ENCODE data around the gene SSBP2. TPM values are rescaled to one million over a fixed set of nuclear protein-coding genes. Genes with fewer than 3 reads are reported as not detected.

Gene SSBP2
- total RNA-seq, 2 experiments from 2014 or later = 14.5 to 14.7 TPM

DNA sequence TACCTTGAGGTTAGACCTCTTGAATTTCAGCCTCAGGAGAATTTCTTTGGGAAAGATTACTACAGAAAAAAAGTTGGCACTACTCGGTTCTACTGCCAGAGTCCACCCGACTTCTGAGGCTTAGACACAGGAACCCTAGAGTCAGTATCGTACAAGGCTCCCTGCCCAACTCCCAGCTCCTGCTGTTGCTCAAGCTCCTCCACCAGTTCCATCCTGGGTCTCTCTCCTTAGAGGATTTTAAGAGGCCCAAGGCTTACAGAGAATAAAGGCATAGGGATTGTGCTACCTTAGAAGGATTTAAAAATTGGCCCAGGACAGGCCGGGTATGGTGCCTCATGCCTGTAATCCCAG is 29.0 kb upstream of the SSBP2 start:
- Mint-ChIP-seq H3K27ac (peak overlapping the region; percentile 83), H3K36me3 (ENCODE audit: low read depth) (no peaks in the 10 kb centered on the region), H3K27me3 (ENCODE audit: low read depth) (no peaks in the 10 kb centered on the region), H3K4me1 (ENCODE audit: low read depth) (peaks cover 16% of the 10 kb centered on the region), H3K9me3 (no peaks in the 10 kb centered on the region), H3K4me3 (peak overlapping the region; percentile 73)
- DNase-seq = no peak
- CTCF ChIA-PET = interaction anchor here (0.7 to 1.3 kb wide), 5 partner anchors 15 to 72 kb away, joined by 3 to 4 read pairs (median 3); no protein-coding TSS in a partner anchor
- intact Hi-C loops (cut with micrococcal nuclease) = loop anchor here (1.0 to 2.0 kb wide), 4 partner anchors 29 to 385 kb away; partner anchors contain the start of genes ATG10 and SSBP2

DNA sequence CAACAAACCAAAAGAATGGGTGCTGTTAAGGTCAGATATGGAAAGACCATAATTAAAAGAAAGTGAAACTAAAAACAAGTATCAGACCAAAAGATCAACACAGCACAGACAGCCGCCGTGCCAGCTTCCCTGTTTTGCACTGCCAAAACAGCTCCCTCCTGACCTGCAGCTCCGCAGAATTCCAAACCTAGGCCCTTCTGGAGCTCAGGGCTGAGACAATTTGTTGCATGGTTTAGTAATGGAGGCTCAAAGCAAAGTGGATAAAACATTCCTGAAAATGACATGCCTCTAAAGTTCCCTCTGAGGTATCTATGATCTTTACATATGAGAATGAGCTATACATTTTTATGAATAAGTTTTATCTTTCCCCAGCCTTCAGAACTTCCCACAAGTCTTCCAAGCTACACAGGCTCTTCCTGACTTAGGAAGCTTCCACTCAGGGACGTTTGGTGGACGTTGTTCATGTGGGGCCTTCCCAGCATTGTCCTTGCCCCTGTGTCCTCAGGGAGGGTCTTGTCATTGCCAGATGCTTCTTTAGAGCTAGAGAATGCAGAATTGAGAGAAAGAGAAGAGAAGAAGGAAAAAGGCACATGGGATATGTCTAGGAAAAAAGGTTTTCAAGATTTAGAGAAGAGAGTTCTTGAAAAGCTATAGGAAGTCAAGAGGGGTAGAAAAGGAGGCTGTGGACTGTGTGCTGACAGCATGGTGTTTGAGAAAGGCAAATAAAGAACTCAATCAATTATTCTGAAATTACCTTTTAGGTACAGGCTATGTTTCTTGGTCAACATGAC is 28.4 kb upstream of the SSBP2 start:
- Mint-ChIP-seq H3K27ac (peak overlapping the region; percentile 83), H3K27me3 (ENCODE audit: low read depth) (no peaks in the 10 kb centered on the region), H3K4me3 (peak overlapping the region; percentile 73), H3K36me3 (ENCODE audit: low read depth) (no peaks in the 10 kb centered on the region), H3K4me1 (ENCODE audit: low read depth) (peaks cover 16% of the 10 kb centered on the region), H3K9me3 (no peaks in the 10 kb centered on the region)
- peak; percentile 51 for DNase-seq
- CTCF ChIA-PET = interaction anchor here (0.7 to 1.3 kb wide), 5 partner anchors 15 to 72 kb away, joined by 3 to 4 read pairs (median 3); no protein-coding TSS in a partner anchor
- intact Hi-C loops (cut with micrococcal nuclease) = loop anchor here (1.0 kb wide), 3 partner anchors 28 to 193 kb away; partner anchors contain the start of genes ATG10 and SSBP2

DNA sequence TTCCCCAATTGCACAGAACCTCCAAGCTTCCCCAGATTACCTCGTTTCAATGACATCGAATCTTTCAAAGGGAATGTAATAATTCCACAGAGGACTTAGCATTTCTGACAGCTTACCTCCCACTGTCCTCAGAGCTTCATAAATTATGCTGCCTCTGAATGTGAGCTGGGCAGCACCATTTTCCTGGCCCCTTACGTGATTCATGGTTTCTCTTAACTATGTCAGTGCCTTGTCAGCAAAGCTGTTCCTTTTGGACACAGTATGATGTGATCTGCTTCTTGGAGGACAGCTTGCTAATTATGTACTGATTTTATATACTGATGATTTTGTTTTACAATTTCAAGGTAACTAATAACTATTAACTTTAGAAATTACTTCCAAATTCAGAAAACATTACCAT is 27.7 kb upstream of the SSBP2 start:
- Mint-ChIP-seq H3K4me1 (ENCODE audit: low read depth) (peaks cover 16% of the 10 kb centered on the region), H3K36me3 (ENCODE audit: low read depth) (no peaks in the 10 kb centered on the region), H3K9me3 (no peaks in the 10 kb centered on the region), H3K27me3 (ENCODE audit: low read depth) (no peaks in the 10 kb centered on the region), H3K4me3 (peak overlapping the region; percentile 73), H3K27ac (peak overlapping the region; percentile 83)
- DNase-seq = peak; percentile 34
- intact Hi-C loops (cut with micrococcal nuclease) = loop anchor here (1.0 kb wide), 3 partner anchors 27 to 194 kb away; partner anchors contain the start of genes ATG10 and SSBP2
- CTCF ChIA-PET = interaction anchor here (1.0 to 1.3 kb wide), 2 partner anchors 26 to 73 kb away, joined by 3 to 4 read pairs; no protein-coding TSS in a partner anchor

DNA sequence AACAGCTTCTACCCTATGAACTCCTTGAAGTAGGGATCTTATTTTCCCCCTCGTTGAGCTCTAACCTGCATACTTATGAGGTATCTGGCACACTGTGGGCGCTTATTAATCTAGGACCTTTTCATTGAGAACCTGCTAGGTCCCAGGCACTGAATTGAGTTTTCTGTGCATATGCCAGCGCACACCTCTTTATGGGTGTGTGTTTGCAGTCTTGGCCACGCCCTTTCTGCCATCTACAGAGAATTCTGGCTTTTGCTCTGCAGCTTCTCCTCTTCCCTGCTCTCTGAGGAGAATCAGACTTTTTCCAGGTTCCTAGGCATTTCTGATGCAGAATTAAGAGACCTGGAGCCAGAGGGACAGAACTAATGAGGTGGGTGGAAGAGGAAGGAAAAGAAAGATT is 25.4 kb upstream of the SSBP2 start:
- H3K4me3 Mint-ChIP-seq = no peak overlapping the region
- no peaks in the 10 kb centered on the region for H3K27me3 Mint-ChIP-seq (ENCODE audit: low read depth)
- no peak for DNase-seq
- H3K36me3 Mint-ChIP-seq (ENCODE audit: low read depth) = no peaks in the 10 kb centered on the region
- H3K27ac Mint-ChIP-seq = no peak overlapping the region
- peaks cover 16% of the 10 kb centered on the region for H3K4me1 Mint-ChIP-seq (ENCODE audit: low read depth)
- no peaks in the 10 kb centered on the region for H3K9me3 Mint-ChIP-seq
- intact Hi-C loops (cut with micrococcal nuclease) = no loop called here
- CTCF ChIA-PET = no interaction called here

DNA sequence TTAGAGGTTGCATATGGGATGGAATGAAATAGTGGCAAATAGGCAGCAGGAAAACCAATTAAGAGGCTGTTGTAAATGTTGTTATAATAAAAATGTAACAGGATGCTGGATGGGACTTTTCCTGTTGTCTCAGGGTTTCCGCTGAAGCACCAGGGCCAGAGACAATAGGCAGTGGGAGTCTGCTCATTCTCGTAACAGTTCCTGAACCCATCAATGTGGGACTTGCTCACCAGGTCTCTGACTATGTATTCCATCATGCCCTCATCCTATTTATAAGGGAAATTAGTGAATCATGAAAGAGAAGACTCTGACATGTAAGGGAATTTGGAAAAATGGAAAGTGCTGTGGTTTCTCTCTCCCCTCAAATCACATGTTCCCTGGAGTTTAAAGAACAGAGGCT is 23.5 kb upstream of the SSBP2 start:
- peaks cover 10% of the 10 kb centered on the region for H3K4me1 Mint-ChIP-seq (ENCODE audit: low read depth)
- no peaks in the 10 kb centered on the region for H3K36me3 Mint-ChIP-seq (ENCODE audit: low read depth)
- H3K4me3 Mint-ChIP-seq = no peak overlapping the region
- no peaks in the 10 kb centered on the region for H3K27me3 Mint-ChIP-seq (ENCODE audit: low read depth)
- CTCF ChIA-PET = no interaction called here
- no peak for DNase-seq
- H3K27ac Mint-ChIP-seq = no peak overlapping the region
- intact Hi-C loops (cut with micrococcal nuclease) = no loop called here
- no peaks in the 10 kb centered on the region for H3K9me3 Mint-ChIP-seq

DNA sequence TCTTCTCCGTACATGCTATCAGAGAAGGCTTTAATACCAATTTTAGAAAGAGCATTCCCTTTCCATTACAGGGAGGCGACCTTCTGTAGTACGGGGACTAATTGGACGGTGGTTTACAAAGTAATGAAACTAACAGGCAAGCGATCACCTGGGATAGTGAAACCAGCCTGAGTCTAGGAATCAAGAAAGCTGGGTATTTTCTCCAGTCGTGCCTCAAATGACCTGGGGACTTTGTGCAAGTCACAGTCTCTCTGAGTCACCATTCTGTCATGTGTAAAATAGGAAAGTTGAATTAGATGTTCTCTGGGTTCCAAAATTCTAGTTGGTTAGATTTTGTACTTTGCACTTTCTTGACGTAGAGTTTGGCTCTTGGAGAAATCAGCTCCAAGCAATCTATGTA is 22.7 kb upstream of the SSBP2 start:
- CTCF ChIA-PET = interaction anchor here (0.6 kb wide), 1 partner anchor 380 kb away, joined by 4 read pairs; no protein-coding TSS in a partner anchor
- intact Hi-C loops (cut with micrococcal nuclease) = no loop called here
- H3K27me3 Mint-ChIP-seq (ENCODE audit: low read depth) = no peaks in the 10 kb centered on the region
- H3K36me3 Mint-ChIP-seq (ENCODE audit: low read depth) = no peaks in the 10 kb centered on the region
- H3K27ac Mint-ChIP-seq = no peak overlapping the region
- no peak for DNase-seq
- H3K4me1 Mint-ChIP-seq (ENCODE audit: low read depth) = peaks cover 9% of the 10 kb centered on the region
- no peaks in the 10 kb centered on the region for H3K9me3 Mint-ChIP-seq
- no peak overlapping the region for H3K4me3 Mint-ChIP-seq

DNA sequence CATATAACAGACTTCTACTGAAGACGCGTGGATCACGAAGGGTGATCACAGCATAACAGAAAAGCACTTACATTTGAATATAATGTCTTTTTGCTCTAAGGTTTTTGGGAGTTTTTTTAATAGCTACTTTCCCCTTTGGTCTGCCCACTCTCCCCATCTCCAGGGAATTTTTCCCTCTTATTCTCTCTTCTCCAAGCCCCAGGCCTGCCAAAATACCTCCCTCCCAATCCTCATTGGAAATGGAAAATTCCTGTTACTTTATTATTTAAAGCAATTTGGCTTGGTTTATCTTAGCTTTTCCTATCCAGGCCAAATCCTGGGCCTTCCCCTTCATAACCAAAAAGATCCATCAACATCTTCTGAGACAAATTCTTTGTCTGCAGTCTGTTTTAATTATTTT is 22.3 kb upstream of the SSBP2 start:
- CTCF ChIA-PET = interaction anchor here (0.6 kb wide), 1 partner anchor 380 kb away, joined by 4 read pairs; no protein-coding TSS in a partner anchor
- no peak for DNase-seq
- Mint-ChIP-seq H3K9me3 (no peaks in the 10 kb centered on the region), H3K27ac (no peak overlapping the region), H3K36me3 (ENCODE audit: low read depth) (no peaks in the 10 kb centered on the region), H3K27me3 (ENCODE audit: low read depth) (no peaks in the 10 kb centered on the region), H3K4me3 (no peak overlapping the region), H3K4me1 (ENCODE audit: low read depth) (peaks cover 5% of the 10 kb centered on the region)
- intact Hi-C loops (cut with micrococcal nuclease) = no loop called here

DNA sequence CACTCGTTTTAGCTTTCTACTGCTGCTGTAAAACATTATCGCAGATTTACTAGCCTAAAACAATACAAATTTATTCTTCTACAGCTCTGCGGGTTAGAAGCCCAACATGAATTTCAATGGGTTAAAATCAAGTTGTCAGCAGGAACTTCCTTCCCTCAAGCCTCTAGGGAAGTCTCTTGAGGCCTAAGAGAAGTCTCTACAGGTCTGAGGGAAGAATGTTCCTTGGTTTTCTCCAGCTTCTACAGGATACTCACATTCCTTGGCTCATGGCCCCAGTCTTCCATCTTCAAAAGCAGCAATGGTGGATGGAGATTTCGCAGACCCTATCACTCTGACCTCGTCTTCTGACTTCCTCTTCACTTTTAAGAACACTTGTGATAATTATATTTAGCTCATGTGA is 21.6 kb upstream of the SSBP2 start:
- intact Hi-C loops (cut with micrococcal nuclease) = no loop called here

DNA sequence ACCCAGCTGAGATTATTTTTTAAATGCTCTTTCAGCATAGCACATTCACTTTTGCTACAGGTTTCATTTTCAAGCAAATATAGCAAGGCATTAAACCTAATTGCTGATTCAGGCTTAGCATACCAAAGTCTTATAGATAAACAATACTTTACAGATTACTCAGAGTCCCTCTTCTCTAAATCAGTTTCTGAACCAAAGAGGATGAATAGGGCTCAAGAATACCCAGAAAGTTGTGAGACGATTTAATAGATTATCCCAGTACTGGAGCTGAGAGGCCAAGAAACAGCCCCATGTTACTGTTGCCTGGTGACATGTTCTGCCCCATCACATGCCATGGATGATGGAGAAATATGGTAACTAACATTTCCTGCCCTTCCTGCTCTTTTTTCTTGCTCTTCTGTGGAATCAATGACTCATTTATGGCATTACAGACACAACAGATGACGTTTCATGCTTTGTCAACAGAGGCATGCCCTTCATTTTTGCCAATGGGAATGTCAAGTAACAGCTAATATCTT is 18.1 kb upstream of the SSBP2 start:
- DNase-seq = no peak
- Mint-ChIP-seq H3K9me3 (no peaks in the 10 kb centered on the region), H3K4me1 (ENCODE audit: low read depth) (peaks cover 5% of the 10 kb centered on the region), H3K4me3 (no peak overlapping the region), H3K36me3 (ENCODE audit: low read depth) (no peaks in the 10 kb centered on the region), H3K27ac (no peak overlapping the region), H3K27me3 (ENCODE audit: low read depth) (no peaks in the 10 kb centered on the region)
- CTCF ChIA-PET = no interaction called here
- intact Hi-C loops (cut with micrococcal nuclease) = no loop called here

More for the DNA sequence above, 21.6 kb upstream of the SSBP2 start:
- Mint-ChIP-seq H3K36me3 (ENCODE audit: low read depth) (no peaks in the 10 kb centered on the region), H3K9me3 (no peaks in the 10 kb centered on the region), H3K27ac (no peak overlapping the region), H3K4me3 (no peak overlapping the region), H3K4me1 (ENCODE audit: low read depth) (peaks cover 5% of the 10 kb centered on the region), H3K27me3 (ENCODE audit: low read depth) (no peaks in the 10 kb centered on the region)
- CTCF ChIA-PET = interaction anchor here (1.4 kb wide), 1 partner anchor 26 kb away, joined by 3 read pairs; no protein-coding TSS in a partner anchor
- DNase-seq = no peak

DNA sequence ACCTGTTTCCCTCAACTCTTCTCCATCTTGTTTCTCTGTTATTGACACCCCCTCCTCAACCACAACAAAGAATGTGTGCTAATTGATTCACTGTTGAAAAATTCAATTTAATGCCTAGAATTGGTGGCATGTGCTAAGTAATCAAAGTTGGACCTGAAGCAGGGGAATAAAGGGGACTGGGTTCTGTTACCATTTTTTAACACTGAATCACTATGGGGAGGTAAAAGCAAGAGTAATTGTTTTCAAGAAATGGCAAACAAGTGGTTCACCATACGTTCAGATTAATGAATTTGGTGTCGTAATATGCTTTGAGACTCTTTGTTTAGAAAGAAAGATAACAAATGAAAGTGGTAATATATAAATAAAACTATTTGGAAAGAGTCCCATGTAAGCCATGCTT is 17.0 kb upstream of the SSBP2 start:
- H3K27me3 Mint-ChIP-seq (ENCODE audit: low read depth) = no peaks in the 10 kb centered on the region
- H3K36me3 Mint-ChIP-seq (ENCODE audit: low read depth) = no peaks in the 10 kb centered on the region
- H3K4me1 Mint-ChIP-seq (ENCODE audit: low read depth) = peaks cover 5% of the 10 kb centered on the region
- CTCF ChIA-PET = interaction anchor here (1.6 kb wide), 1 partner anchor 13 kb away, joined by 4 read pairs; no protein-coding TSS in a partner anchor
- no peaks in the 10 kb centered on the region for H3K9me3 Mint-ChIP-seq
- no peak overlapping the region for H3K4me3 Mint-ChIP-seq
- DNase-seq = no peak
- no peak overlapping the region for H3K27ac Mint-ChIP-seq
- intact Hi-C loops (cut with micrococcal nuclease) = no loop called here

DNA sequence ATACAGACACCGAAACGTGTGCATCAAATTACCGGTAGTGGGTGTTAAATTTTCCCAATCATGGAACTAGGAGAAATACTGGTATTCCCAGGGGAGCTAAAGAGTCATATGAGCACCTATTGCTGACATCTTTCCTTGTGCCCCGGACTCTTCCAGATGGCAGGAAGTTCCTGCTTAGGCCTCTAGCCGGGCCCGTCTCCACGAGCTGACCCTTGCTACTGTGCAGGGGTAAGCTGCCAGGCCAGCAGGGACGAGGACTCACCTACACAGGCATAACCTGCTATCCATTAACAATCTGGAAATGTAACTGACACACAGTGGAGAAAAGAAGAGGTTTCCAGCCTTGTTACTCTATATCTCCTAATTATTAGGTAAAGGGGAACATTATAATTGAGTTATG is 16.2 kb upstream of the SSBP2 start:
- no peaks in the 10 kb centered on the region for H3K27me3 Mint-ChIP-seq (ENCODE audit: low read depth)
- DNase-seq = no peak
- intact Hi-C loops (cut with micrococcal nuclease) = no loop called here
- no peaks in the 10 kb centered on the region for H3K9me3 Mint-ChIP-seq
- CTCF ChIA-PET = interaction anchor here (1.6 kb wide), 1 partner anchor 12 kb away, joined by 4 read pairs; no protein-coding TSS in a partner anchor
- peaks cover 5% of the 10 kb centered on the region for H3K4me1 Mint-ChIP-seq (ENCODE audit: low read depth)
- no peak overlapping the region for H3K27ac Mint-ChIP-seq
- no peaks in the 10 kb centered on the region for H3K36me3 Mint-ChIP-seq (ENCODE audit: low read depth)
- no peak overlapping the region for H3K4me3 Mint-ChIP-seq

DNA sequence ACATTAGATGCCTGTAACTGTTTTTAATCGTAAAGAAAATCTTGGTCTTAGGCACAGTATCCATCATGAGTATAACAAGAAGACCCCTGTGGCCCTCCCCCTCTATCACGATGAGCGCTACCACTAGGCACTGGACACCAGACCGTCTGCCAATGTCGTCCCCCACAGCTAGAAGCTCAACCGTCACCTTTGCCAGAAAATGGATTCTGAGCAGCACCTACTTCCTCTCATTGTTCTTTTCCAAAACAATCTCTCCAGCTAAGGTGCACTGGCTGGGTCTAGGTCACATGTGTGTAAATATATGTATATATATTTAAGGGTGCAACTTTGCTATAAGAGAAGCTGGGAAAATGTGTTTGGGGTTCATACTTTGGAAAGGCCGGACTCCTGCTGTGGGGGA is 15.7 kb upstream of the SSBP2 start:
- DNase-seq = no peak
- CTCF ChIA-PET = interaction anchor here (1.6 kb wide), 1 partner anchor 12 kb away, joined by 4 read pairs; no protein-coding TSS in a partner anchor
- intact Hi-C loops (cut with micrococcal nuclease) = no loop called here
- Mint-ChIP-seq H3K4me1 (ENCODE audit: low read depth) (peaks cover 7% of the 10 kb centered on the region), H3K27me3 (ENCODE audit: low read depth) (no peaks in the 10 kb centered on the region), H3K36me3 (ENCODE audit: low read depth) (no peaks in the 10 kb centered on the region), H3K4me3 (no peak overlapping the region), H3K27ac (no peak overlapping the region), H3K9me3 (no peaks in the 10 kb centered on the region)
